ENCODE measurements around the gene EPHB2. TPM values are rescaled to one million over a fixed set of nuclear protein-coding genes. Genes with fewer than 3 reads are reported as not detected.
A peak's percentile ranks its signal among the peaks of the same experiment; 100 is the strongest.

Gene EPHB2
- total RNA-seq, 4 donors from 2014 or later: 7.2 to 12.6 (median 9.1) TPM

DNA sequence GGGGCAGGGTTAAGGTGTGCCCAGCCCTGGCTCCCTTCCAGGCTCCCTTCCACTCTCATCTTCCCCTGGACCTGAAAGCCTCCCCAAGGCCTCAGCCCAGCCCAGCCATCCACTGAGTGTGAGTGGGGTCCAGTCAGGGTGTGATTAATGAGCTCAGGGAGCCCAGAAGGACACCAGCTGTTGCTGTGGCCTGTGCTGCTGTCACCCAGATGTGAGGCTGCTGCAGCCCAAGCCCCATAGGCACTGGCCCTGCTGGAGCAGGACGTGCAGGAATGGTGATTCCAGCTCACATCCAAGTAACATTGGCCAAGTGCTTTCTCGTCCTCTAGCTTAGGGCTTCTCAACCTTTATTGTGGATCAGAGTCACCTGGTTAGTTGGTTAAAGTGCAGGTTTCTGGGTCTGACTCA, 77.6 kb downstream of the EPHB2 start:
- H3K27ac ChIP-seq: peak overlapping the region; percentile 13 to 67 (median 35)
- TF ChIP-seq, protein P1, sequence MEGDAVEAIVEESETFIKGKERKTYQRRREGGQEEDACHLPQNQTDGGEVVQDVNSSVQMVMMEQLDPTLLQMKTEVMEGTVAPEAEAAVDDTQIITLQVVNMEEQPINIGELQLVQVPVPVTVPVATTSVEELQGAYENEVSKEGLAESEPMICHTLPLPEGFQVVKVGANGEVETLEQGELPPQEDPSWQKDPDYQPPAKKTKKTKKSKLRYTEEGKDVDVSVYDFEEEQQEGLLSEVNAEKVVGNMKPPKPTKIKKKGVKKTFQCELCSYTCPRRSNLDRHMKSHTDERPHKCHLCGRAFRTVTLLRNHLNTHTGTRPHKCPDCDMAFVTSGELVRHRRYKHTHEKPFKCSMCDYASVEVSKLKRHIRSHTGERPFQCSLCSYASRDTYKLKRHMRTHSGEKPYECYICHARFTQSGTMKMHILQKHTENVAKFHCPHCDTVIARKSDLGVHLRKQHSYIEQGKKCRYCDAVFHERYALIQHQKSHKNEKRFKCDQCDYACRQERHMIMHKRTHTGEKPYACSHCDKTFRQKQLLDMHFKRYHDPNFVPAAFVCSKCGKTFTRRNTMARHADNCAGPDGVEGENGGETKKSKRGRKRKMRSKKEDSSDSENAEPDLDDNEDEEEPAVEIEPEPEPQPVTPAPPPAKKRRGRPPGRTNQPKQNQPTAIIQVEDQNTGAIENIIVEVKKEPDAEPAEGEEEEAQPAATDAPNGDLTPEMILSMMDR (IDR thresholded peaks at IDR 0.05): no peak
- no peak for TF ChIP-seq EP300 (IDR thresholded peaks at IDR 0.05)

DNA sequence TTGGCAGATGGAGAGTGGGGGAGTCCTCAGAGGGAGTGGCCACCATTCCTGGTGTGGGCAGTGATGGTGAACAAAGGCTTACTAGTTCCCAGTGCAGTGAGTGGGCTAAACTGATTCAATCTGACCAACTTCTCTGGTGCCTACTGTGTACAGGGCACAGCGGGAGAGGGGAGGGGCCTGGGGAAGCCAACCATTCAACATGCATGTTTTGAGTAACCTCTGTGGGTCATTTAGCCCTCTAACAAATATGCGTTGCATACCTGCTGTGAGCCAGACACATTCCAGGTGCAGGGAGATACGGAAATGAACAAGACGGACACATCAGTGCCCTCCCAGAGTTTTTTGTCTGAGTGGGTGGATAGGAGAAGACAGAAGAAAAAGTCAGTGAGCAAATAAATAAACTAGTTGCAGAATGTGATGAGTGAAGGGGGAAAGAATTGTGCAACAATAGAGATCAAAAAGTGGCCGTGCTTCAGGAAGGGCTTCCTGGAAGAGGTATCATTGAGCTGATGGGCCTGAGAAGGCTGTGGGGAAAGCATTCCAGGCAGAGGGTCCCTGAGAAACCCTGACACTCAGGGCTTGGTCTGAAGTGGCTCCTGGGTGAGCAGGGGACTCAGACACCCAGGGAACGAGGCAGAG, 78.8 kb downstream of the EPHB2 start:
- Histone ChIP-seq H3K4me3 (no peak overlapping the region), H3K4me1 (peaks cover 0 to 50% (median 21%) of the 10 kb centered on the region in 4 donors), H3K27ac (peak overlapping the region in 2 of 4 donors; percentile 63 to 67), H3K36me3 (peaks cover 0 to 6% (median 0%) of the 10 kb centered on the region in 3 donors), H3K27me3 (no peaks in the 10 kb centered on the region), H3K9me3 (no peaks in the 10 kb centered on the region)
- TF ChIP-seq, protein P1 (IDR thresholded peaks at IDR 0.05): no peak
- TF ChIP-seq EP300 (IDR thresholded peaks at IDR 0.05): peak in 1 of 2 donors; percentile 31
- 53% methylated on average over 6 of the region's 6 CpGs for WGBS, 2 donors
- DNase-seq (ENCODE audit: low spot score in 2 of 2): no peak

More for the DNA sequence above, 77.6 kb downstream of the EPHB2 start:
- Histone ChIP-seq H3K4me3 (no peak overlapping the region), H3K4me1 (peaks cover 0 to 44% (median 20%) of the 10 kb centered on the region in 4 donors), H3K27me3 (no peaks in the 10 kb centered on the region), H3K36me3 (peaks cover 0 to 9% (median 0%) of the 10 kb centered on the region in 3 donors), H3K9me3 (no peaks in the 10 kb centered on the region)
- DNase-seq (ENCODE audit: low spot score in 2 of 2): no peak
- WGBS, 2 donors: 44 to 65% methylated on average over 2 of the region's 2 CpGs

DNA sequence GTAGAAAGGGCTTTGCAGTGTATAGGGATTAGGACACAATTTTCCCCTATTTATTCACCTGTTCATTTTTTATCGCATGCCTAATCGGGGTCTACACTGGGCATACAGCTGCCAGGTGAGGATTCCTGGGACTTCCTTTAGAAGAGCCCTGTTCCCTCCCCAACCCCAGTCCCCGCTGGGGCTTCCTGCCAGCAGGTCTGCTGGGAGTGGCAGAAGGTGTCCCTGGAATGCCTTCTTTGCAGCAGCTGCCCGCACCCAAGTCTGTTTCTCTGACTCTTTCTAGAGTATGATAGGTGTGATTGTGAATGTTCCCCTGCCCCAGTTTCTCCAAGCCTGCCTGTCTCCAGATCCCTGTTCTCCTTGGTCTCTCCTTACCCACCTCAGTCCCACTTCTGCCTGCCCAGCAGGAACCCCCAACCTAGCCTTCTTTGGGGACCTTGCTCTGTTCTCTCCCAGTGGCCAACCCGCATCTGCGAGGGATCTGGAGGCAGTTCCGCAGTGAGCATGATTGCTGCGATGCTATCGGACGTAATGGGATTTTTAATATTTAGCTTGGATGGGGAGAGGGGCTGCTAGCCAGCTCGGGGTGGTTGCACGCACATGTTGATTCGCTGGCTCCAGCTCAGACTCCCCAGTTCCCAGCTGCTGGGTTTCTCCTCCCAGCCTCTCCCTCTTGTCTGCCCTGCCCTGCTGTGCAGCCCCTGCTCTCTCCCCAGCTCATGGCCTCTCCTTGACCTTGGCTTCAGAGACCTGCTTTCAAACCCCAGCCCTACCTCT, 79.8 kb downstream of the EPHB2 start:
- Histone ChIP-seq H3K4me1 (peaks cover 0 to 58% (median 27%) of the 10 kb centered on the region in 4 donors), H3K4me3 (no peak overlapping the region), H3K36me3 (no peaks in the 10 kb centered on the region), H3K27me3 (no peaks in the 10 kb centered on the region), H3K27ac (peak overlapping the region in 2 of 4 donors; percentile 54 to 67), H3K9me3 (no peaks in the 10 kb centered on the region)
- 47 to 60% methylated on average over 13 of the region's 13 CpGs for WGBS, 2 donors
- DNase-seq (ENCODE audit: low spot score in 2 of 2): no peak
- TF ChIP-seq, protein P1 (IDR thresholded peaks at IDR 0.05): no peak
- TF ChIP-seq EP300 (IDR thresholded peaks at IDR 0.05): no peak
- no peak for TF ChIP-seq POLR2A (IDR thresholded peaks at IDR 0.05)

DNA sequence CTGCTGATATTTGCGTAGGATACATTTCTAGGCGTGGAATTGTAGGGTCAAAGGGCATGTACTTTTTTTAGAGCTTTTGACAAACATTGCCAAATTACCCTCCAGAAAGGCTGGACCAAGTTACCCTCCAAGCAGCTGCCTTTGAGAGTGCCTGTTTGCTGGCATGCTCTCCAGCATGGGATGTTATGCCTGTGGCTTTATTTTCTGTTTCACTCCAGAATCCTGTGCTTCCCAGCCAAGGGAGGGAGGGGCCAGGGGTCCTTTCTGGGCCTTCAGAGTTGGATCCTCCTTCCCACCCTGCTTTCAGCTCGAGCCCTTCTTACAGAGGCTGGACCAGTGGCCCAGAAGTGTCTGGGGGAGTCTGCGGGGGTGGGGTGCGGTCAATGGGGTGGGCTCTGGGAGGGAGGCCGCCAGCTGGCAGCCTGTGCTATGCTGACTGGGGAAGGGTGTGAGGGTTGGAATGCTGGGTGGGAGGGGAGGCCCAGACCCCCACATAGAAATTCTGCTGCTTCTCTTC, 81.2 kb downstream of the EPHB2 start:
- peaks cover 0 to 72% (median 27%) of the 10 kb centered on the region in 4 donors for H3K4me1 ChIP-seq
- H3K27me3 ChIP-seq: no peaks in the 10 kb centered on the region
- H3K9me3 ChIP-seq: no peaks in the 10 kb centered on the region
- peak overlapping the region; percentile 6 to 57 (median 54) for H3K27ac ChIP-seq
- no peaks in the 10 kb centered on the region for H3K36me3 ChIP-seq
- no peak for DNase-seq (ENCODE audit: low spot score in 2 of 2)
- TF ChIP-seq EP300 (IDR thresholded peaks at IDR 0.05) (no peak), POLR2A (IDR thresholded peaks at IDR 0.05) (no peak)
- TF ChIP-seq, protein P1 (IDR thresholded peaks at IDR 0.05): no peak
- no peak overlapping the region for H3K4me3 ChIP-seq
- 36 to 44% methylated on average over 5 to 6 of the region's 6 CpGs for WGBS, 2 donors
